Measurements from ENCODE around the gene GRAMD2B. TPM values are rescaled to one million over a fixed set of nuclear protein-coding genes. Genes with fewer than 3 reads are reported as not detected.

Gene GRAMD2B
- total RNA-seq, 2 donors from 2014 or later: 34.9 to 35.8 TPM

DNA sequence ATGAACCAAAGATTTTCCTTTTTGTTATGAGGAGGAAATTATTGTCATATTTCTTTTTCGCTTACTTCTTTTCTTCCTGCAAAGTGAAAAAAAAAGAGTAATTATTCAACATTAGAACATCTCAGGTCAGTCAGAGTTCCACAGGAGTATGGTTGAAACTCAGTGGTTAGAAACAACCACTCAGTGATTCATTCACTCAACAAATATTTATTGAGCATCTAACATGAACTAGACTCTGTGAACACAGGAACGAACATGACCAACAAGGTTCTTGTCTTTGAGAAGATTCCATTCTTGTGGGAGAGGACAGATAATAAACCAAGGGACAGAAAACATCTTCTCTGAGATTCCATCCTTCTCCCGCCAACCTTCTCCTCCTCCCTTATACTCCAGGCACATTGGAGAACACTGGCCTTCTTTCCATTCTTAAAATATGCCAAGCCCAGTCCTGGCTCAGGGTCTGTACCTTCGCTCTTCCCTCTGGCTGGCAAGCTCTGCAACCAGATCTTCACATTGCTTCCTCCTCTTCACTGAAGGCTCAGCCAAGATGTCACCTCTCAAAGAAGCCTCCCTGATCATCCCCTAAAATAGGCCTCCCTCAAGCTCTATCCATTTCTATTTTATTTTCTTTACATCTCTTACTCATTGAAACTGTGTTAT lies 6.8 kb upstream of the GRAMD2B start:
- H3K36me3 ChIP-seq (replicated peaks in 1 of 2; ENCODE audit: insufficient read depth in 1 of 2, low read depth in 2 of 2): no peaks in the 10 kb centered on the region
- H3K4me1 ChIP-seq: peaks cover 7% of the 10 kb centered on the region
- no peaks in the 10 kb centered on the region for H3K27me3 ChIP-seq
- no peaks in the 10 kb centered on the region for H3K9me3 ChIP-seq
- no peak overlapping the region for H3K27ac ChIP-seq
- TF ChIP-seq, protein P1, sequence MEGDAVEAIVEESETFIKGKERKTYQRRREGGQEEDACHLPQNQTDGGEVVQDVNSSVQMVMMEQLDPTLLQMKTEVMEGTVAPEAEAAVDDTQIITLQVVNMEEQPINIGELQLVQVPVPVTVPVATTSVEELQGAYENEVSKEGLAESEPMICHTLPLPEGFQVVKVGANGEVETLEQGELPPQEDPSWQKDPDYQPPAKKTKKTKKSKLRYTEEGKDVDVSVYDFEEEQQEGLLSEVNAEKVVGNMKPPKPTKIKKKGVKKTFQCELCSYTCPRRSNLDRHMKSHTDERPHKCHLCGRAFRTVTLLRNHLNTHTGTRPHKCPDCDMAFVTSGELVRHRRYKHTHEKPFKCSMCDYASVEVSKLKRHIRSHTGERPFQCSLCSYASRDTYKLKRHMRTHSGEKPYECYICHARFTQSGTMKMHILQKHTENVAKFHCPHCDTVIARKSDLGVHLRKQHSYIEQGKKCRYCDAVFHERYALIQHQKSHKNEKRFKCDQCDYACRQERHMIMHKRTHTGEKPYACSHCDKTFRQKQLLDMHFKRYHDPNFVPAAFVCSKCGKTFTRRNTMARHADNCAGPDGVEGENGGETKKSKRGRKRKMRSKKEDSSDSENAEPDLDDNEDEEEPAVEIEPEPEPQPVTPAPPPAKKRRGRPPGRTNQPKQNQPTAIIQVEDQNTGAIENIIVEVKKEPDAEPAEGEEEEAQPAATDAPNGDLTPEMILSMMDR (IDR thresholded peaks at IDR 0.05): no peak
- TF ChIP-seq POLR2A (IDR thresholded peaks at IDR 0.05): no peak
- DNase-seq: no peak
- WGBS, 2 donors: 84 to 92% methylated on average over 4 of the region's 4 CpGs
- ATAC-seq: no peak
- intact Hi-C loops (cut with DNase I): no loop called here
- no peak overlapping the region for H3K4me3 ChIP-seq

DNA sequence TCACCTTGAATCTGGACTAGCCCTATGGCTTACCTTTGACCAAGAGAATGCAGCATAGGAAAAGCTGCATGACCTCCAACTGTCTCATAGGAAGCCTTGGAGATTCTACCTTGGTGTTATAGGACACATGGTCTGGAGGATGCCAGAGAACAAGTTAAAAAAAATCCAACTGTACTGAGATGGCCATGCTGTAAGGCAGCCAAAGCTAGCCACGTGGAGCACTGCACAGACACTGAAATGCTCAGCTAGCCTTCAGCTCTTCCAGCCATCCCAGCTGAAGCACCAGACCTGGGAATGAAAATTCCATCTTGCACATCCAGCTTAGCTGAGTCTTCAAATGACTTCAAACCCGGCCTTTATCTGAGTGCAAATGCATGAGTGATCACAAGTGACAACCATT lies 6.0 kb upstream of the GRAMD2B start:
- DNase-seq: no peak
- TF ChIP-seq POLR2A (IDR thresholded peaks at IDR 0.05): no peak
- TF ChIP-seq, protein P1 (IDR thresholded peaks at IDR 0.05): no peak
- Histone ChIP-seq H3K9me3 (no peaks in the 10 kb centered on the region), H3K4me1 (peaks cover 7% of the 10 kb centered on the region), H3K27me3 (no peaks in the 10 kb centered on the region), H3K4me3 (no peak overlapping the region), H3K27ac (no peak overlapping the region), H3K36me3 (replicated peaks in 1 of 2; ENCODE audit: insufficient read depth in 1 of 2, low read depth in 2 of 2) (no peaks in the 10 kb centered on the region)
- no peak for ATAC-seq
- intact Hi-C loops (cut with DNase I): no loop called here
- 85 to 89% methylated on average over 2 of the region's 2 CpGs for WGBS, 2 donors

DNA sequence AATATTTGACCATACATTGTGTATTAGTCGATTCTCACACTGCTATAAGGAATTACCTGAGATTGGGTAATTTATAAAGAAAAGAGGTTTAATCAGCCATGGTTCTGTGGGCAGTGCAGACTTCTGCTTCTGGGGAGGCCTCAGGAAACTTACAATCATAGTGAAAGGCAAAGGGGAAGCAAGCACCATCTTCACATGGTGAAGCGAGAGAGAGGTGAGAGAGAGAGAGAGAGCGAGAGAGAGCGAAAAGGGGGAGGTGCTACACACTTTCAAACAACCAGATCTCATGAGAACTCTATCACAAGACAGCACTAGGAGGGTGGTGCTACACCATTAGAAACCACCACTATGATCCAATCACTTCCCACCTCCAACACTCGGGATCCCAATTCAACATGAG lies 4.1 kb upstream of the GRAMD2B start:
- TF ChIP-seq, protein P1 (IDR thresholded peaks at IDR 0.05): no peak
- TF ChIP-seq POLR2A (IDR thresholded peaks at IDR 0.05): no peak
- Histone ChIP-seq H3K4me1 (peaks cover 20% of the 10 kb centered on the region), H3K27ac (no peak overlapping the region), H3K27me3 (no peaks in the 10 kb centered on the region), H3K4me3 (no peak overlapping the region), H3K36me3 (replicated peaks in 1 of 2; ENCODE audit: insufficient read depth in 1 of 2, low read depth in 2 of 2) (no peaks in the 10 kb centered on the region), H3K9me3 (no peaks in the 10 kb centered on the region)
- ATAC-seq (no peak), DNase-seq (no peak)
- intact Hi-C loops (cut with DNase I): no loop called here
- 90 to 96% methylated on average over 5 of the region's 5 CpGs for WGBS, 2 donors

DNA sequence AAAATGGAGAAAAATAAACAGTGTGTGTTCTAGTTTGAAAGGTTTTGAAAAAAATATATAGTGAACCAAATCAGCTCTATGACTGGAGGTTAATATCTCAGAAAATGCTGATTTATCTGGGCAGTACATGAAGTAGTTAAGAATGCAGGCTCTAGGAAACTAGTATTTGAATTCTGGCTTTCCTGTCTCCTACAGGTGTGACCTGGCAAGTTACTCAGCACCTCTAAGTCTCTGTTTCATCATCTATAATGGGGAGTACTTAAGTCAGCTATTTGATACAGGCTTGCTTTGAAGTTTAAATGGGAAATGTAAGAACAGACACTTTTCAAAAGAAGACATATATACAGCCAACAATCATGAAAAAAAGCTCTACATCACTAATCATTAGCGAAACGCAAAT lies 5.2 kb downstream of the GRAMD2B start:
- intact Hi-C loops (cut with DNase I): no loop called here
- no peak for TF ChIP-seq POLR2A (IDR thresholded peaks at IDR 0.05)
- TF ChIP-seq, protein P1 (IDR thresholded peaks at IDR 0.05): no peak
- no peaks in the 10 kb centered on the region for H3K9me3 ChIP-seq
- H3K27me3 ChIP-seq: no peaks in the 10 kb centered on the region
- H3K27ac ChIP-seq: no peak overlapping the region
- no peak overlapping the region for H3K4me3 ChIP-seq
- ATAC-seq (no peak), DNase-seq (no peak)
- no peaks in the 10 kb centered on the region for H3K36me3 ChIP-seq (replicated peaks in 1 of 2; ENCODE audit: insufficient read depth in 1 of 2, low read depth in 2 of 2)
- 19 to 48% methylated on average over 2 of the region's 2 CpGs for WGBS, 2 donors
- H3K4me1 ChIP-seq: peaks cover 12% of the 10 kb centered on the region

DNA sequence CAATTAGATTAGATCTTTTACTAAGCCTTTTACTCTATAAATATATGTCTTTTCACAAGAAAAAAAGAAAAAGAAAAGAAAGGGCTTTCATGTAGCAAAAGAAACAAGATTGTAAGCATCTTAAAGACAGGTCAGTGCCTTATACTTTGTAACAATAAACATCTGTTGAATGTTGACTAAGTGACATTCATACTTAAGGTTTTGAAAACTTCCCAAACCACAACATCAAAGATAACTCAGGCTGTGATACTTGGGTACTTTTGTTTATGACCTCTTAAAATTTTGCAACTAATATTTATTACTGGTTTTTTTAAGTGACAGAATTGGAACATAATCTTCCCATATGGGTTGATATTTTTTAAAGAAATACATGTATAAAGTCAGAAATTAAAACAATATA lies 7.4 kb downstream of the GRAMD2B start:
- H3K4me3 ChIP-seq: no peak overlapping the region
- intact Hi-C loops (cut with DNase I): no loop called here
- no peak for DNase-seq
- H3K4me1 ChIP-seq: no peaks in the 10 kb centered on the region
- no peak overlapping the region for H3K27ac ChIP-seq
- H3K36me3 ChIP-seq (replicated peaks in 1 of 2; ENCODE audit: insufficient read depth in 1 of 2, low read depth in 2 of 2): no peaks in the 10 kb centered on the region
- no peak for ATAC-seq
- H3K27me3 ChIP-seq: no peaks in the 10 kb centered on the region
- no peaks in the 10 kb centered on the region for H3K9me3 ChIP-seq
- TF ChIP-seq, protein P1 (IDR thresholded peaks at IDR 0.05): no peak
- TF ChIP-seq POLR2A (IDR thresholded peaks at IDR 0.05): no peak

All from body of pancreas (tissue), 4 donors.